HPDE6-E6E7 (cell line): ENCODE measurements around the gene SCAF4.
"Not testable (repeated sequence)": the region's sequence is repeated elsewhere in the genome, so short reads cannot be mapped to it uniquely, and the experiment has no call there.

Experiments used
- DNase-seq: peaks from one replicate; pipeline ENCODE4 v3.0.0; 2011; ENCODE audit warnings: missing footprints; ENCODE audit errors: extremely low spot score

The SCAF4 gene

DNA sequence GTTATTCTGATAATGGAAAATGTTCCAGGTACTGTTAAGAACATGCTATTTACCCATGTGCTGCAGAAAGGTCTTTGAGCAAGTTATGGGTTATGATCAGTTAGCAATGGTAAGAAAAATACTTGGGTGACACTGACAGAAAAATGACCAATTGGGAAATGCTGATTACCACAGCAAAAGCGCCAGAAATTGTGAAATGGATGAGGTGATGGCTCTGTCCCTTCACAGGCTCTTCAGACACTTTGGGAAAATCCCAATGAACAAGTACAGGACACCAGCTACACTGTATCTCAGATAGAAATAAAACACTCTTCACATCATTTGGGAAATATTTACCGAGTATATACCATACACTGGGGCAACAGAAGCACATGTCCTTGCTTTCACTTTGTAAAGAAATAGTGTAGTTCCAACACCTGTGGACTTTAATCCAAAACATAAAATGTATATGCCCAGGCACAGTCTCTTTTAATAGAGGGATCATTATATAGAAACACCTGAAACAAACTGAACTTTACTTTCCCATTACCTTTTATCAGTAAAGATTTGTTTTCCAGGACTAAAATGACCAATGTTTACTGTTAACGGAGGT is 58.5 kb downstream of the SCAF4 start:
- DNase-seq = no peak

DNA sequence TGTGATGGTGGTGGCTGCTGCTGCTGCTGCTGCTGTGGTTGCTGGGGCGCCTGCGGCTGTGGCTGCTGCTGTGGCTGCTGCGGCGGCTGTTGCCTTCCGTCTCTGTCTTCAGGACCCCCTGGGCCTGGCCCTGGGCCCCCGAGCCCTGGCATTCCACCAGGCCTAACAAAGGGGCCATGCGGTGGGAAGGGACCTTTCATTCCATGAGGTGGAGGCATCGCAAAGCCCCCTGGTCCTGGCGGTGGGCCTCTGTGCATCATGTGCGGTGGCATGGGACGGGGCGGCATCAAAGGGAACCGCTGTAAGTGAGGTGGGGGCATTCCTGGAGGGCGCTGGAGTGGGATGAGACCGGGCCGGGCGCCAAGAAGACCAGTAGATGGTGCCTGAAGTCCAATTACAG is 60.0 kb downstream of the SCAF4 start:
- no peak for DNase-seq

DNA sequence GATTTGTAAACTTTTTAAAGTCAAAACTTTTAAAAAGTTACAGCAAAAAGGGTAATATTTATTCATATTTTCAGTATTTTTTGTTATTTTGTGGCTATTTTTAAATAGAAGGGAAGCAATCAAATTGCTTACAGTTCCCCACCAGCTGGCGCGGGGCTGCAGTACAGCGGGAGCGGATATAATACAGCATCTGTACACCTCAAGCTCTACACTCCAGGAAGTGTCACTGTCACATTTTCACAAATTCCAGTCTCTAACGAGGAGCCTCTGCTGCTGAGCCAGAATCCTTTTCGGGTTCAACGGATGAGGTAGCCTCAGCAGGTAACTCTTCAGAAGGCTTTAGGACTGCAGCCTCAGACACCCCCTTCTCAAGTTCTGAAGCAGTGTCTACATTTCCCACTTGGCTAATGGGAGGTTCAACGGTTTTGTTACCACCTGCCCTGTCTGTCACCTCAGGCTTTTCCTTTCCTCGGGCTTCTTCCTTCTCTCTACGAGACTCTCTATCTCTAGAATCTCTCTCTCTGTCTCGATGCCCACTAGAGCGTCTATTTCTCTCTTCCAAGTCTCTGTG is 60.7 kb downstream of the SCAF4 start:
- no peak for DNase-seq

DNA sequence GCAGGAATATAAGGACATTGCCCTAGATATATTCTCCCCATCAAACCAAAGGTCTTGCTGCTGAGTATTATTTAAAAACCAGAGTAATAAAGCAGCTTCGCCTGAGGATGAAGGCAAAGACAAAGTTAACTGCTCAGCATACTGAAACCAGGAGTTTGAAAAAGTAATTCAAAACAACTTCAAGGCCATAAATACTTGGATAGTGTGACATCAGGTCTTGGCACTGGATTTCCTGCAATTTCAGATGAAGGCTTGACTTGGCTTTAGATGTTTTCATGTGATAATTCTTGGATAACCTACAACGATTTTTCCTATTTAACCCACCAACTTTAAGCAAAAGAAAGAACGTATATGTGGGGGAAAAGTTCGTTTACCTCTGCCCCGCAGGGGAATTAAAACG is 61.8 kb downstream of the SCAF4 start:
- no peak for DNase-seq

DNA sequence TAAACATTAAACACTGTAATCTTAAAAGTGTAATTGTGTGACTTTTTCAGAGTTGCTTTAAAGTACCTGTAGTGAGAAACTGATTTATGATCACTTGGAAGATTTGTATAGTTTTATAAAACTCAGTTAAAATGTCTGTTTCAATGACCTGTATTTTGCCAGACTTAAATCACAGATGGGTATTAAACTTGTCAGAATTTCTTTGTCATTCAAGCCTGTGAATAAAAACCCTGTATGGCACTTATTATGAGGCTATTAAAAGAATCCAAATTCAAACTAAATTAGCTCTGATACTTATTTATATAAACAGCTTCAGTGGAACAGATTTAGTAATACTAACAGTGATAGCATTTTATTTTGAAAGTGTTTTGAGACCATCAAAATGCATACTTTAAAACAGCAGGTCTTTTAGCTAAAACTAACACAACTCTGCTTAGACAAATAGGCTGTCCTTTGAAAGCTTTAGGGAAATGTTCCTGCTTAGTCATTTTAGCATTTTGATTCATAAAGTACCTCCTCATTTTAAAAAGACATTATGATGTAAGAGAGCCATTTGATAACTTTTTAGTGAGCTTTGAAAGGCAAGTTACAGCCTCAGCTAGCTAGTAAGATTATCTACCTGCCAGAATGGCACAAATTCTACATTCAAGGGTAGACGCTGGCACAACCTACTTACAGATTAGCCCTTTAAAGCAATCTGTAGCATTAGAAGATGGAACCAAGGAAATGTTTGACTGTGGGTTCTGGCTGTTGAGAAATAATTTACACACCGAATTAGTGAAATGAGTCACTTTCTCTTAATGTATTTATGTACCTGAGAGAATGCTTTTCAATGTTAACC is 63.0 kb downstream of the SCAF4 start:
- DNase-seq = no peak

DNA sequence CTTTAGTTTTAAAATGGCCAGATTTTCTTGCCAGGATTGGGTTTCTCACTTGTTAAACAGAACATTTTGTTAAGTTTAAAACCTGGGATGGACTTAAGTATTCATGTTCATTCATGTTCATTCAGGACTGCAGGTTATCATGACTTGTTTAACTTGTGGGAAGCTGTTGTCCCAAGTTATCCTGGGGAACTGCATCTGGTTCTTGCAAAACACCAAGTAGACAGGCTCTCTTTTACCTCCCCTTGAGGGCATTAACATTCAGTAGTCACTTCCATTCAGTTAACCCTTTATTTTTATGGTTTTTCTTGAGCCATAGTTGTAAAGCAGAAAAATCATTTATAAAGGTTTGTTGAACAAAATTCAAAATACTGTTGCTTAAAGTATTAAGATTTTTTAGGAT is 64.3 kb downstream of the SCAF4 start:
- peak; percentile 12 for DNase-seq

DNA sequence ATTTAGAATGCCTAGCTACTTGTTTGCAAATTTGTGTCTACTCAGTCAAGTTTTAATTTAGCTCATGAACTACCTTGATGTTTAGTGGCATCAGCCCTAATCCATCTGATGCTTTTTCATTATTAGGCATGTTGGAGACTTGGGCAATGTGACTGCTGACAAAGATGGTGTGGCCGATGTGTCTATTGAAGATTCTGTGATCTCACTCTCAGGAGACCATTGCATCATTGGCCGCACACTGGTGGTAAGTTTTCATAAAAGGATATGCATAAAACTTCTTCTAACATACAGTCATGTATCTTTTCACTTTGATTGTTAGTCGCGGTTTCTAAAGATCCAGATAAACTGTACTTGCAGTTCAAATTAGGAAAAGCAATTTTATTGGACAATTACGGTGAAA is 64.8 kb downstream of the SCAF4 start:
- DNase-seq = no peak

DNA sequence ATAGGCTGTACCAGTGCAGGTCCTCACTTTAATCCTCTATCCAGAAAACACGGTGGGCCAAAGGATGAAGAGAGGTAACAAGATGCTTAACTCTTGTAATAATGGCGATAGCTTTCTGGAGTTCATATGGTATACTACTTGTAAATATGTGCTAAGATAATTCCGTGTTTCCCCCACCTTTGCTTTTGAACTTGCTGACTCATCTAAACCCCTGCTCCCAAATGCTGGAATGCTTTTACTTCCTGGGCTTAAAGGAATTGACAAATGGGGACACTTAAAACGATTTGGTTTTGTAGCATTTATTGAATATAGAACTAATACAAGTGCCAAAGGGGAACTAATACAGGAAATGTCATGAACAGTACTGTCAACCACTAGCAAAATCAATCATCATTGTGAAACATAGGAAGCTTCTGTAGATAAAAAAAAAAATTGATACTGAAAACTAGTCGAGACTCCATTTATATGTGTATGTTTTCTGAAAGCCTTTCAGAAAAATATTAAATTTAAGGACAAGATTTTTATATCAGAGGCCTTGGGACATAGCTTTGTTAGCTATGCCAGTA is 65.4 kb downstream of the SCAF4 start:
- no peak for DNase-seq

DNA sequence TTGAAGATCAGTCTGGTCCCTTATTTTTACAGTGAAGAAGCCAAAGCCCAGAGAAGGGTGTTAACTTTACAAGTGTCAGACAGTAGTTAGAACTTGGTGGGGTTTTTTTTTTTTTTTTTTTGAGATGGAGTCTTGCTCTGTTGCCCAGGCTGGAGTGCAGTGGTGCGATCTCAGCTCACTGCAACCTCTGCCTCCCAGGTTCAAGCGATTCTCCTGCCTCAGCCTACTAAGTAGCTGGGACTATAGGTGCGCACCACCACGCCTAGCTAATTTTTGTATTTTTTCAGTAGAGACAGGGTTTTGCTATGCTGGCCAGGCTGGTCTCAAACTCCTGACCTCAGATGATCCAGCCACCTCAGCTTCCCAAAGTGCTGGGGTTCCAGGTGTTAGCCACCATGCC is 66.0 kb downstream of the SCAF4 start:
- not testable (repeated sequence) for DNase-seq

DNA sequence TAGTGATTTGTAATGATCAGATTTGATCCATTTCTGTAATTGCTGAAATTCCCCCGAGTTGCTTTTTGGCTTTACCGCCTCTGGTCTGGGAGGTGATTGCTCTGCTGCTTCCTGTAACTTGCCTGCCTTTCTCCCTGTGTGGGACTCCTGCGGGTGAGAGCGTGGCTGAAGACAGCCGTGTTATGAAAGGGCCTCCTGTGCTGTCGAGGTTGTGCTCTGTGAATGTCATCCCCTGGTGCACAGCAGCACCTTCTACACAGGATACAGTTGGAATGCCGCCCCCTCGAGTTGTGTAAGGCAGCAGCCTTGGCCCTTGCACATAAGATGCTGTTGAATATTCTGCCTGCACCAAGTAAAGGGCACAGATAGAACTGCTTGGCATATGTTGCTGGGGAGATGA is 66.5 kb downstream of the SCAF4 start:
- no peak for DNase-seq

DNA sequence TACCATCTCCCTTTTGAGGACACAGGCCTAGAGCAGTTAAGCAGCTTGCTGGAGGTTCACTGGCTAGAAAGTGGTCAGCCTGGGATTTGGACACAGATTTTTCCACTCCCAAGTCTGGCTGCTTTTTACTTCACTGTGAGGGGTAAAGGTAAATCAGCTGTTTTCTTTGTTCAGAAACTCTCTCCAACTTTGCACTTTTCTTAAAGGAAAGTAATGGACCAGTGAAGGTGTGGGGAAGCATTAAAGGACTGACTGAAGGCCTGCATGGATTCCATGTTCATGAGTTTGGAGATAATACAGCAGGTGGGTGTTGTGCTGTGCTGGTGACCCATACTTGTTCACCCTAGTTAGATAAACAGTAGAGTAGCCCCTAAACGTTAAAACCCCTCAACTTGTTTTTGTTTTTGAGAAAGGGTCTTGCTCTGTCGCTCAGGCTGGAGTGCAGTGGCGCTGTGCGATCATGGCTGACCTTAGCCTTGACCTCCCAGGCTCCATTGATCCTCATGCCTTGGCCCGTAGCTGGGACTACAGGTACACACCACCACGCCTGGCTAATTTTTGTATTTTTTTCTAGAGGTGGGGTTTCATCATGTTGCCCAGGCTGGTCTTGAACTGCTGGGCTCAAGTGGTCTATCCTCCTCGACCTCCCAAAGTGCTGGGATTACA is 68.2 kb downstream of the SCAF4 start:
- DNase-seq = no peak

DNA sequence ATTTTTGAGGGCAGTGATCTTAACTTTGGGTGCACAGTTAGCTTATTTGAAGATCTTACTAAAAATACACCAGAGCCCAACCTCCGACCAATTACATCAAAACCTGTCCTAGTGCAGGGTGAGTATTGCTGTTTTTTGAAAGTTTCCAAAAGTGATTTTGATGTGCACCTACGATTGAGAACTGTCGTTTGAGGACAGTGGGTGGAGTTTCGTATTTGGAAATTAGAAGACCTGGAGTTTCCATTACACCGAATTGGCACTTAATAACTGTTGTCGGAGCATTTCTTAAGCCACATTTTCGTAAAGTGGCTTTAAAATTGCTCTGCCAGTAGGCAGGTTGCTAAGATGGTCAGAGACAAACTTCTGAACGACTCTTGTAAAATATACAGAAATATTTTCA is 71.3 kb downstream of the SCAF4 start:
- no peak for DNase-seq

DNA sequence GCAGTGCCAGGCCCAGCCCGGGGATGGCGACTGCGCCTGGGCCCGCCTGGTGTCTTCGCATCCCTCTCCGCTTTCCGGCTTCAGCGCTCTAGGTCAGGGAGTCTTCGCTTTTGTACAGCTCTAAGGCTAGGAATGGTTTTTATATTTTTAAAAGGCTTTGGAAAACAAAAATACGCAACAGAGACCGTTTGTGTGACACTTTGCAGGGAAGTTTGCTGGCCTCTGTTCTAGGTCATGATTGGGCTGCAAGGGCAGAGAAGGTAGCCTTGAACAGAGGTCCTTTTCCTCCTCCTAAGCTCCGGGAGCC is 71.7 kb downstream of the SCAF4 start:
- no peak for DNase-seq

DNA sequence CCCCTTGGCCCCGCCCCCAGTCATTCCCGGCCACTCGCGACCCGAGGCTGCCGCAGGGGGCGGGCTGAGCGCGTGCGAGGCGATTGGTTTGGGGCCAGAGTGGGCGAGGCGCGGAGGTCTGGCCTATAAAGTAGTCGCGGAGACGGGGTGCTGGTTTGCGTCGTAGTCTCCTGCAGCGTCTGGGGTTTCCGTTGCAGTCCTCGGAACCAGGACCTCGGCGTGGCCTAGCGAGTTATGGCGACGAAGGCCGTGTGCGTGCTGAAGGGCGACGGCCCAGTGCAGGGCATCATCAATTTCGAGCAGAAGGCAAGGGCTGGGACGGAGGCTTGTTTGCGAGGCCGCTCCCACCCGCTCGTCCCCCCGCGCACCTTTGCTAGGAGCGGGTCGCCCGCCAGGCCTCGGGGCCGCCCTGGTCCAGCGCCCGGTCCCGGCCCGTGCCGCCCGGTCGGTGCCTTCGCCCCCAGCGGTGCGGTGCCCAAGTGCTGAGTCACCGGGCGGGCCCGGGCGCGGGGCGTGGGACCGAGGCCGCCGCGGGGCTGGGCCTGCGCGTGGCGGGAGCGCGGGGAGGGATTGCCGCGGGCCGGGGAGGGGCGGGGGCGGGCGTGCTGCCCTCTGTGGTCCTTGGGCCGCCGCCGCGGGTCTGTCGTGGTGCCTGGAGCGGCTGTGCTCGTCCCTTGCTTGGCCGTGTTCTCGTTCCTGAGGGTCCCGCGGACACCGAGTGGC is 72.2 kb downstream of the SCAF4 start, which contains the start of gene SOD1:
TSS of gene SOD1 (plus strand) at position 158 of the 723 bp plus-strand sequence. CDS start at position 235, 77 bp downstream.
- peak; percentile 93 for DNase-seq

DNA sequence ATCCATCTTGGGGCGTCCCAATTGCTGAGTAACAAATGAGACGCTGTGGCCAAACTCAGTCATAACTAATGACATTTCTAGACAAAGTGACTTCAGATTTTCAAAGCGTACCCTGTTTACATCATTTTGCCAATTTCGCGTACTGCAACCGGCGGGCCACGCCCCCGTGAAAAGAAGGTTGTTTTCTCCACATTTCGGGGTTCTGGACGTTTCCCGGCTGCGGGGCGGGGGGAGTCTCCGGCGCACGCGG is 72.7 kb downstream of the SCAF4 start:
- no peak for DNase-seq

DNA sequence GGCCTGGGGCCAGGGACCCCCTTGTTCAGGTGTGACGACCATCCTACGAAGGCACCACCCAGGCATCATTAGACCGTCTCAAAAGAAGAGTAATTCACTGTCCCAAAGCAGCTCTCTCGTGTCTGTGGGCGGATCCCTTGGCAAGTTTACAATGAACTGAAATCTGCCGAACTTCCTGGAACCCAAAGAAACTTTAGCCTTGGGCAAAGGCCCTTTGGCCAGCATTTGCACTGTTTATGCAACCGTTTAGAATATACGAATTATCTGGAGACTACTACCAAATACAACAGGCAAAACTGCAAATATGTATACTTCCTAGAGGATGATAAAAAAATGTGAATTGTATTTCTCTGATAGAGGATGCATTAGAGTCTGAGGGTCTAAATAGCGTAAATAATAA is 73.9 kb downstream of the SCAF4 start:
- DNase-seq = no peak

DNA sequence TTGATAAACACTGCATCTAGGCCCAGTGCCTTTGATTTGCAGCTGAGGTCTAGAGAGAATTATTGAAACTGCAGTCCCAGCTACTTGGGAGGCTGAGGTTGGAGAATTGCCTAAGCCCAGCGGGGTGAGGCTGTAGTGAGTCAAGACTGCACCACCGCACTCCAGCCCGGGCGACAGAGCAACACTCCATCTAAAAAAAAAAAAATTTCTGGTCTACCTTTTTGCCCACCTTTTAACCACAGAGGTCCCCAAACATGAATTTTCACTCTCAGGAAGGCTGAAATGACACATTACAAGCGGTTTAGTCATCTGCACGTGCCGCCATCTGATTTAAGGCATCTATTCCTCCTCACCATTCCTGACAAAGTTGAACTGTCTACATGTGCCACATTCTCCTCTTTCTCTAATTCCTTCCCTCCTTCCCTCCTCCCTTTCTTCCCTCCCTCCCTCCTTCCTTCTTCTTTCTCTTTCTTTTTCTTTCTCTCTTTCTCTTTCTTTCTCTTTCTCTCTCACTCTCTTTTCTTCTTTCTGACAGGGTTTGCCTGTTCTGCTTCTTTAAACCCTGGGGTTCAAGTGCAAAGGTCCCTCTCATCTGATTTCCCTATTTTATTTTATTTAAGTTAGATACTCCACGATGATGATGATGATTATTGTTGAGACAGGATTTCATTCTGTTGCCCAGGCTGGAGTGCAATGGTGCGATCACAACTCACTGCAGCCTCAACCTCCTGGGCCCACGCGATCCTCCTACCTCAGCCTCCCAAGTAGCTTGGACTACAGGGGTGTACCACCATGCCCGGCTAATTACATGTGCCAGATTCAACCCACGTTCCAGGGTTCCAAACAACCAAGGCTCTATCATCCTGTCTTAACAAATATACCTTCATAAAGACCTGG is 75.5 kb downstream of the SCAF4 start:
- no peak for DNase-seq

DNA sequence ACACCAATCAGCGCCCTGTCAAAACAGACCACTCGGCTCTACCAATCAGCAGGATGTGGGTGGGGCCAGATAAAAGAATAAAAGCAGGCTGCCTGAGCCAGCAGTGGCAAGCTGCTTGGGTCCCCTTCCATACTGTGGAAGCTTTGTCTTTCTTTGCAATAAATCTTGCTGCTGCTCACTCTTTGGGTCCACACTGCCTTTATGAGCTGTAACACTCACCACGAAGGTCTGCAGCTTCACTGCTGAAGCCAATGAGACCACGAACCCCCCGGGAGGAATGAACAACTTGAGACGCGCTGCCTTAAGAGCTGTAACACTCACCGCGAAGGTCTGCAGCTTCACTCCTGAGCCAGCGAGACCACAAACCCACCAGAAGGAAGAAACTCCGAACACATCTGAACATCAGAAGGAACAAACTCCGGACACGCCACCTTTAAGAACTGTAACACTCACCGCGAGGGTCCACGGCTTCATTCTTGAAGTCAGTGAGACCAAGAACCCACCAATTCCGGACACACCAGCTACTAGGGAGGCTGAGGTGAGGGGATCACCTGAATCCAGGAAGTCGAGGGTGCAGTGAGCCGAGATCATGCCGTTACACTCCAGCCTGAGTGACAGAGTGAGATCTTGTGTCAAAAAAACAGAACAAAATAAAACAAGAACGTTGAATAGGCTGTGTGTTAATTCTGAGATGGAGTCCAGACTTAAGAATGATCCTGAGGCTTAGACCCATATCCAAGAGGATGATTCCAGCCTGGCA is 76.9 kb downstream of the SCAF4 start:
- DNase-seq = not testable (repeated sequence)

DNA sequence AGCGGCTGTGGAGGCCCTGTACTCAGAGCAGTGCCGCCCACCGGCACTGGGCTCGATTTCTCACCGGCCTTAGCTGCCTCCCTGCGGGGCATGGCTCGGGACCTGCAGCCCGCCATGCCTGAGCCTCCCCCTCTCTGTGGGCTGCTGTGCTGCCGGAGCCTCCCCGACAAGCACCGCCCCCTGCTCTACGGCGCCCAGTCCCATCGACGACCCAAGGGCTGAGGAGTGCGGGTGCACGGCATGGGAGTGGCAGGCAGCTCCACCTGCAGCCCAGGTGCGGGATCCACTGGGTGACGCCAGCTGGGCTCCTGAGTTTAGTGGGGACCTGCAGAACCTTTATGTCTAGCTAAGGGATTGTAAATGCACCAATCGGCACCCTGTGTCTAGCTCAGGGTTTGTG is 77.6 kb downstream of the SCAF4 start:
- no peak for DNase-seq

DNA sequence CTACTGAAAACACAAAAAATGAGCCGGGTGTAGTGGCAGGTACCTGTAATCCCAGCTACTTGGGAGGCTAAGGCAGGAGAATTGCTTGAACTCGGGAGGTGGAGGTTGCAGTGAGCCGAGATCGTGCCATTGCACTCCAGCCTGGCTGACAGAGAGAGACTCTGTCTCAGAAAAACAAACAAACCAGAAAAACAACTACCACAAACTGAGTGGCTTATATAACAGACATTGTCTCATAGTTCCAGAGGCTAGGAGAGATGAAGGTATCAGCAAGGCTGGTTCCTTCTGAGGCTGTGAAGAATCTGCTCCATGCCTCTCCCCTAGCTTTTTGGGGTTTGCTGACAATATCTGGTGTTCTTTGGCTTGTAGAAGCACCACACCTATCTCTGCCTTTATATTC is 80.4 kb downstream of the SCAF4 start:
- not testable (repeated sequence) for DNase-seq
